GM21515 (cell line): ENCODE measurements around the gene STK4.
"Not testable (repeated sequence)": the region's sequence is repeated elsewhere in the genome, so short reads cannot be mapped to it uniquely, and the experiment has no call there.

Experiments
- ATAC-seq: cut with Tn5 transposase; IDR thresholded peaks from one replicate; pipeline ENCODE4 v1.9.1; 2021; ENCODE audit not compliant: unreplicated experiment

STK4 gene

DNA sequence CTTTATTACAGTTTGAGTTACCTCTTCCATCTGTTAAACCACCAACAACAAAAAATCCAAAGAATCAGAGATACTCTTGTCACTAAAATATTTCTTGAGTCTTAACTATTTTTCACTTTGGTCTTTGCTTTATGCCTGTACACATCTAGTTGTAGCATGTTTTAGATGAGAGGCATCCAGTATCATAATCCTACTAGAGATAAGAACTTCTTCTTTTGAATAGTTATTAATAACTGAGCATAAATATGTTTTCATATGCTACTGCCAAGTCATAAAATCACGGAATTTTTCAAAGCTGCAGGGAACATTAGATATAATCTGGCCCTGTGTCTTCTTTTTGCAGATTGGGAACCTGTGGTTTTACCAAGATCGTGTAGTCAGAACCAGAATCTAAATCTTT lies 55.3 kb downstream of the STK4 start:
- no peak for ATAC-seq

DNA sequence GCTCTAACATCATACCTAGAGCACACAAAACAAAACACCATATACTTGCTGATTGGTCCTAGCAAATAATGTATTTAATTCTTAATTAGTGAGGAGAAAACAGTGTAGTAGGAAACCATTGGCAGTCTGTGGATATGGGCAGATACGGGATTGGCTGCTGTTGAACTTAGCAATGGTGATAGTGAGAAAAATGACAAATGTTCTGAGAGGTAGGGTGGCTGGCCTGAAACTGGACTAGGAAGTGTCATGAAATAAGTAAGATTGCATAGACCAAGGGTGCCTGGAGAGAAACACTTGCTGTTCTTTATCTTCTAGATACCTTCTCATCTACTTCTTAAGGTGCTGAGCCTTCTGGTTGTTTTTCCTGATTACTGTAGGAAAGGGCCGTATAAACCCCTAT lies 56.8 kb downstream of the STK4 start:
- ATAC-seq, result not testable (repeated sequence)

DNA sequence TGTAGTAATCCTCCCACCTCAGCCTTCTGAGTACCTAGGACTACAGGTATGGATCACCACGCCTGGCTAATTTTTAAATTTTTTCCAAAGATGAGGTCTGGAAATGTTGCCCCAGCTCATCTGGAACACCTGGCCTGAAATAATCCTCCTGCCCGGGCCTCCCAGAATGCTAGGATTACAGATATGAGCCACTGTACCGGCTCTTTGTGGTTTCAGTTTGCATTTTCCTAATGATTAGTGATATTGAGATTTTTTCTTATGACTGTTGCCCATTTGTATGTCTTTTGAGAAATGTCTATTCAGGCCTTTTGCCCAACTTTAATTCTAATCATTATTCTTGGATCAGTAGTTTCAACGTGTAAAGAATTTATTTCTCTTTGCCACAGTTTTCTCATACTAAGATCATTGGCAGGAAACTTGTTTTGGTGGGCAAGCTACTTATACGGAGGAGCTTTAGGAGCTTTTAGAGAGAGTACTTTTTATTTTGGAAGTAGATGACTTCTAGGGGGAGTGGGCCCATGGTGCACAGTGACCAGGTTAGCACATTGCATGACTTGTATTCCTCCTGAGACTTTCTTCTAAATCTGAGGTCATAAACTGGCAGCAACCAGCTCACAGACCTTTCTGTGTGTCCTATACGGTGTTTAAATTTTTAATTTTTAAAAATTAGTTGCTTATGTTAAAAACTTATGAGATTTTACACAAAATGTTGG lies 62.3 kb downstream of the STK4 start:
- ATAC-seq, result no peak

DNA sequence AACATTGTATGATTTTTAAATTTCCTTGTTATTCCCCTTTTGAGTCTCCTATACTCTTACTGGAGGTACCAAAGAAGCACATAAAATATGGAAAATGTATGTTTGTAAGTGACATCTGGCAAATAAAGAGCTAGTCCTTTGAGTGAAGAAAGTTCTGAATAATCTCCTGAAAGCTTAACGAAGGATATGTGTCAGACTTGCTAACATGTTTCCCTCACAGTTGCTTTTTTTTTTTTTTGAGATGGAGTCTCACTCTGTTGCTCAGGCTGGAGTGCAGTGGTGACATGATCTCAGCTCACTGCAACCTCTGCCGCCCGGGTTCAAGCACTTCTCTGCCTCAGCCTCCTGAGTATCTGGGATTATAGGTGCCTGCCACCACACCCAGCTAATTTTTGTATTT lies 63.6 kb downstream of the STK4 start:
- ATAC-seq, result no peak

DNA sequence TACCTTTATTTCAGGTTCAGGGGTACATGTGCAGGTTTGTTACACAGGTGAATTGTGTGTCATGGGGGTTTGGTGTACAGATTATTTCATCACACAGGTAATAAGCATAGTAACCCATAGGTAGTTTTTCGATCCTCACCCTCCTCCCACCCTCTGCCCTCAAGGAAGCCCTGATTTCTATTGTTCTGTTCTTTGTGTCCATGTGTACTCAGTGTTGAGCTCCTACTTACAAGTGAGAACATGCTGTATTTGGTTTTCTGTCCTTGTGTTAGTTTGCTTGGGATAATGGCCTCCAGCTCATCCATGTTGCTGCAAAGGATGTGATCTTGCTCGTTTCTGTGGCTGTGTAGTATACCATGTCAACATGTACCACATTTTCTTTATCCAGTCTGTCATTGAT lies 66.0 kb downstream of the STK4 start:
- ATAC-seq, result no peak

DNA sequence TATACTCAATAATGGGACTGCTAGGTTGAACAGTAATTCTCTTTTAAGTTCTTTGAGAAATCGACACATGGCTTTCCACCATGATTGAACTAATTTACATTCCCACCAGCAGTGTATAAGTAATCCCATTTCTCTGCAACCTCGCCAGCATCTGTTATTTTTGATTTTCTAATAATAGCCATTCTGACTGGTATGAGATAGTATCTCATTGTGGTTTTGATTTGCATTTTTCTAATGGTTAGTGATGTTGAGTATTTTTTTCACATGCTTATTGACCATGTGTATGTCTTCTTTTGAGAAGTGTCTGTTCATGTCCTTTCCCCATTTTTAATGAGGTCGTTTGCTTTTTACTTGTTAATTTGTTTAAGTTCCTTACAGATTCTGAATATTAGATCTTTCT lies 66.5 kb downstream of the STK4 start:
- ATAC-seq, result no peak

DNA sequence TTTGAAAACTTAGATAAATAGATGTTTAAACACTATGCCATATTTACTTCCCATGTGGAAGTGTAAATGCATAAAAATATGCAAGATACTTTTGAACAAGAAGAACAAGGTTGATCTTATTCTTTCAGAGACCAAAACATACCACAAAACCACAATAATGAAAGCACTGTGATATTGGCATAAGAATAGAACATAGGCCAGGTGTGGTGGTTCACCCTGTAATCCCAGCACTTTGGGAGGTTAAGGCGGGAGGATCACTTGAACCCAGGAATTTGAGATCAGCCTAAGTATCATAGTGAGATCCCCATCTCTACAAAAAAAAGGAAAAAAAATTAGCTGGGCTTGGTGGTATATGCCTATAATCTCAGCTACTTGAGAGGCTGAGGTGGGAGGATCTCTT lies 68.1 kb downstream of the STK4 start:
- ATAC-seq, result no peak

GRCh38 chr20:45036044-45036755 lies 69.9 kb downstream of the STK4 start:
- no peak for ATAC-seq

DNA sequence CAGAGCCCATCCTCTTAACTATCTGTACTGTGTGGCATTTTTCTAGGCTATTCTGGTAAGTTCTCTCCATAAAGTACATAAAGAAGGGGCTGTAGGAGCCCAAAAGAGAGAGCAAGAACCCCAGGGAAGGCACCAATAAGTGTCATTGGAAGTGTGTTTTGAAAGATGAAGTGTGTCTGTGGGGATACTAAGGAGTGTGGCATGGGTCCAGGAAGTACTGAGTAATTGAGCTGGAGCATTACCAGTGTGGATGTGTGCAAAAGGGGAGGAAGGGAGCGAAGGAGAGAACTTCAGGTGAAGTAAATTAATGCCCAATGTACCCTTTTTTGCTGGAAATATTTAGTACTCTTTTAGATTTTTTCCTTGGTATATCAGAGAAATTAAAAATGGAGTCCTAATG lies 70.7 kb downstream of the STK4 start:
- ATAC-seq, result no peak

GRCh38 chr20:45037635-45038034 lies 71.3 kb downstream of the STK4 start:
- ATAC-seq, result no peak

- no peak for ATAC-seq
Observed at GRCh38 chr20:45038745-45039474, 72.6 kb downstream of the STK4 start.

DNA sequence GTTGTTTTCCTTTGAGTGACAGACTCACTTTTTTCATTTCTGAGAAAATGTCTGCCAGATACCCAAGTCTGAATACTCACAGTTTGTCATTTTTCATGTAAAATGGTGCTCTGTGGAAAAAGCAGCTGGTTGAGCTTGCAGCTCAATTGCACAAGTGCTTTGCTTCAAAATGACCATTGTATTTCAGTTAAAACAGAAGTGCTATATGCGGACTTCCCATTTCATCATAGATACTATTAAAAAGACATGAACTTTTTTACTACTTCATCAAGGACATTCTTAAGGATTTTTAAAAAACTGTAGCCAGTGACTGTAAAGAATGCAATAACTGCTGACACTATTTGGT lies 73.1 kb downstream of the STK4 start:
- ATAC-seq, result no peak

- no peak for ATAC-seq
Observed at GRCh38 chr20:45041464-45042337, 75.4 kb downstream of the STK4 start.

DNA sequence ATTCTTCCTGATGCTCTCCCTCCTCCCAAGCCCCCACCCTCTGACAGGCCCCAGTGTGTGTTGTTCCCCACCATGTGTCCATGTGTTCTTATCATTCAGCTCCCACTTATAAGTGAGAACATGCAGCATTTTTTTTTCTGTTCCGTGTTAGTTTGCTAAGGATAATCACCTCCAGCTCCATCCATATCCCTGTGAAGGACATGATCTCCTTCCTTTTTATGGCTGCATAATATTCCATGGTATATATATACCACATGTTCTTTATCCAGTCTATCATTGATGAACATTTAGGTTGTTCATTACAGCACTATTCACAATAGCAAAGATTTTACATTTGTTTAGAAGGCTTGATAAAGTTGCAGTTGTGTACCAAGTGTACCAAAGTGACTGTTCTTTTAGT lies 76.7 kb downstream of the STK4 start:
- ATAC-seq, result no peak

DNA sequence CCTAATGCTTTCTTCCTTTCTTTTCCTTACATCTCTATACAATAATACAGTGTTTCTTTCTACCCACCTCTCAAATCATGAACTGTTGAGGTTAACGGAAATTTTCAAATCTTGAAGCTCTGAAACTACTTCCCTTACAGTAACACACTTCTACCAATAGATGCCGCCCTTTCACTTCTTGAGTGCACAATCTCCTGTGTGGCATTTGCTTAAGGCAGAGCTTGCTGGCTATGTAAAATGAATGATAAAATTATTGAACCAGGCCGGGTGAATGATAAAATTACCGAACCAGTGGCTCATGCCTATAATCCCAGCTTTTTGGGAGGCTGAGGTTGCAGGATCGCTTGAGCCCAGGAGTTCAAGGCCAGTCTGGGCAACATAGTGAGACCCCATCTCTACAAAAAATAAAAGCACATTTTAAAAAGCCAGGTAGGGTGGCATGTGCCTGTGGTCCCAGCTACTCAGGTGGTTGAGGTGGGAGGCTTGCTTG lies 77.8 kb downstream of the STK4 start:
- ATAC-seq, result no peak

- no peak for ATAC-seq
Observed at GRCh38 chr20:45044601-45045000, 78.3 kb downstream of the STK4 start.

- ATAC-seq, result no peak
Observed at GRCh38 chr20:45047581-45048119, 81.3 kb downstream of the STK4 start.

- ATAC-seq, result no peak
Observed at GRCh38 chr20:45049438-45049837, 83.1 kb downstream of the STK4 start.

- no peak for ATAC-seq
Observed at GRCh38 chr20:45049904-45050471, 83.7 kb downstream of the STK4 start.
